ENCODE measurements around the gene CHKB.

The CHKB gene

GRCh38 chr22:50586416-50586815 is 3.8 kb upstream of the CHKB start:
- DNase-seq (ENCODE audit: extremely low read depth, low read depth) = no peak
- TF ChIP-seq CTCF (IDR thresholded peaks at IDR 0.05; ENCODE audit: low read depth, low read length) = no peak

- no peak for TF ChIP-seq CTCF (IDR thresholded peaks at IDR 0.05; ENCODE audit: low read depth, low read length)
- no peak for DNase-seq (ENCODE audit: extremely low read depth, low read depth)
Observed at GRCh38 chr22:50585781-50586180, 3.1 kb upstream of the CHKB start.

GRCh38 chr22:50585238-50585637 is 2.6 kb upstream of the CHKB start:
- no peak for TF ChIP-seq CTCF (IDR thresholded peaks at IDR 0.05; ENCODE audit: low read depth, low read length)

GRCh38 chr22:50584106-50585096 is 1.8 kb upstream of the CHKB start:
- no peak for TF ChIP-seq CTCF (IDR thresholded peaks at IDR 0.05; ENCODE audit: low read depth, low read length)
- no peak for DNase-seq (ENCODE audit: extremely low read depth, low read depth)

More at GRCh38 chr22:50585238-50585637, 2.6 kb upstream of the CHKB start:
- DNase-seq (ENCODE audit: extremely low read depth, low read depth) = no peak

DNA sequence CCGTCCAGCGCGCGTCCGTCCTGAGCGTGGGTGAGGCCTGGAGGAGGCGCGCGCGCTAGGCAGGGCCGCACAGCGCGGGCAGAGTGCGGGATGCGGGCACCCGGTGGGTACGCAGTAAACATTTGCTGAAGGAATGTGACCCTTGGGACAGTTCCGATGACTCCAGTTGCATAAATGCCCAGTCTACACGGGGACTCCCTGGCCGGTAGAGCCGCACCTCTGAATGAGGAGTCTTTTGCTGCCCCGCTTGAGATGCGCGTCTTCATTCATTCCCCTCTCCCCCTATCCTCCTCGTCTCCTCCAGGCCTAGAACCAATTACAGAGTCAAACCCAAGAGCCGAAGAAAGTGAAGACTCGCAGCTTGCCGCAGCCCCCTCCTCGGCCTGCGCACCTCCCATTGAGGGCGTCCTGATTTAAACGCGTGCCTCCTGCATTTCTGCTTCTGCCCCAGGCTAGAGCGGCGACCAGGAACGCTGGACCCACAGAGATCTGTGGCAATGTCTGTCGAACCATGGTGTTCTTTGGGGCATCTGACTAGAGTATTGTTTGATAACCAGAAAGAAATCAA is 729 bp upstream of the CHKB start:
- no peak for TF ChIP-seq CTCF (IDR thresholded peaks at IDR 0.05; ENCODE audit: low read depth, low read length)
- no peak for DNase-seq (ENCODE audit: extremely low read depth, low read depth)

DNA sequence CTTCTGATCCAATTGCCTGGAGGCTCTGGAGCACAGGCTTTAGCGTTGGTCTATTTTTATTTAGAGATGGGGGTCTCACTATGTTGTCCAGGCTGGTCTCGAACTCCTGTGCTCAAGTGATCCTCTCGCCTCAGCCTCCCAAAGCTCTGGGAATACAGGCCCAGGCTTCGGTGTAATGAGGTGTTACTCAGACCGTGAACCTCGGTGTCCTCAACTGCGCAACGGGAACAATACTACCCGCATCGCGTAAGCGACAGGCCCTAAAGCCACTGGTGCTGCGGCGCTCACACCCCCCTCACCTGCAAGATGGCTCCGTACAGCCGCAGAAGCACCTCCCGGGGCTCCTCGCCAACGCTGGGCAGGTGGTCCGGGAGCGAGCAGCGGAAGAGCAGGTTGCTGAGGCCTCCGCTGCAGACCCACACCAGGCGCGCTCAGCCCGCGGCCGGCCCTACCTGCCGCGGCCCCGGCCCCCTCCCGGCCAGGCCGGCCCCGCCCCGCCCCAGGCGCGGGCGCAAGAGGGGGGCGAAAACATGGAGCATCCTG is 628 bp downstream of the CHKB start:
- TF ChIP-seq CTCF (IDR thresholded peaks at IDR 0.05; ENCODE audit: low read depth, low read length) = no peak
- no peak for DNase-seq (ENCODE audit: extremely low read depth, low read depth)

Measured in AG09319 (cell line).